ENCODE results near the gene MED26. TPM values are rescaled to one million over a fixed set of nuclear protein-coding genes. Genes with fewer than 3 reads are reported as not detected.

Gene MED26
- total RNA-seq, 1 experiment from 2014 or later = 11.4 TPM

GRCh38 chr19:16562608-16563025 lies 65.4 kb downstream of the MED26 start:
- Mint-ChIP-seq H3K27me3 (ENCODE audit: low read depth) (no peaks in the 10 kb centered on the region), H3K9me3 (no peaks in the 10 kb centered on the region), H3K4me3 (no peak overlapping the region), H3K4me1 (no peaks in the 10 kb centered on the region), H3K36me3 (ENCODE audit: insufficient read depth in 1 of 3, low read depth in 3 of 3) (peaks cover 22 to 76% (median 65%) of the 10 kb centered on the region in 3 experiments; a peak in 6 of 7 replicates), H3K27ac (no peak overlapping the region)
- H2BK120ac ChIP-seq (ENCODE audit: low read depth, low read length, poor library complexity, severe bottlenecking) = no peak overlapping the region
- H3K79me2 ChIP-seq (ENCODE audit: insufficient read depth, low read length) = no peaks in the 10 kb centered on the region
- H3K9ac ChIP-seq (ENCODE audit: extremely low read depth, insufficient read length, low read length) = no peak overlapping the region
- no peaks in the 10 kb centered on the region for H3K4me1 ChIP-seq (ENCODE audit: insufficient read depth, low read length)
- DNase-seq = no peak
- no peak overlapping the region for H4K5ac ChIP-seq (ENCODE audit: insufficient read length, low read depth, low read length)
- no peak overlapping the region for H3T11ph ChIP-seq (ENCODE audit: low read length)
- H3K4me2 ChIP-seq (ENCODE audit: insufficient read depth, insufficient read length, low read length) = no peak overlapping the region
- H3K14ac ChIP-seq (ENCODE audit: insufficient read depth, low read length) = no peak overlapping the region
- no peaks in the 10 kb centered on the region for H3K27me3 ChIP-seq (ENCODE audit: insufficient read depth, low read length)
- H3K9me3 ChIP-seq (ENCODE audit: control insufficient read depth, low read depth, low read length) = no peaks in the 10 kb centered on the region
- no peak overlapping the region for H3K56ac ChIP-seq (ENCODE audit: insufficient read length, low read depth, low read length)
- H2BK15ac ChIP-seq (ENCODE audit: low read depth, low read length) = no peak overlapping the region
- TF ChIP-seq, protein P1, sequence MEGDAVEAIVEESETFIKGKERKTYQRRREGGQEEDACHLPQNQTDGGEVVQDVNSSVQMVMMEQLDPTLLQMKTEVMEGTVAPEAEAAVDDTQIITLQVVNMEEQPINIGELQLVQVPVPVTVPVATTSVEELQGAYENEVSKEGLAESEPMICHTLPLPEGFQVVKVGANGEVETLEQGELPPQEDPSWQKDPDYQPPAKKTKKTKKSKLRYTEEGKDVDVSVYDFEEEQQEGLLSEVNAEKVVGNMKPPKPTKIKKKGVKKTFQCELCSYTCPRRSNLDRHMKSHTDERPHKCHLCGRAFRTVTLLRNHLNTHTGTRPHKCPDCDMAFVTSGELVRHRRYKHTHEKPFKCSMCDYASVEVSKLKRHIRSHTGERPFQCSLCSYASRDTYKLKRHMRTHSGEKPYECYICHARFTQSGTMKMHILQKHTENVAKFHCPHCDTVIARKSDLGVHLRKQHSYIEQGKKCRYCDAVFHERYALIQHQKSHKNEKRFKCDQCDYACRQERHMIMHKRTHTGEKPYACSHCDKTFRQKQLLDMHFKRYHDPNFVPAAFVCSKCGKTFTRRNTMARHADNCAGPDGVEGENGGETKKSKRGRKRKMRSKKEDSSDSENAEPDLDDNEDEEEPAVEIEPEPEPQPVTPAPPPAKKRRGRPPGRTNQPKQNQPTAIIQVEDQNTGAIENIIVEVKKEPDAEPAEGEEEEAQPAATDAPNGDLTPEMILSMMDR (conservative IDR thresholded peaks at IDR 0.05) = no peak
- no peak overlapping the region for H3K27ac ChIP-seq (ENCODE audit: insufficient read length, low read depth, low read length)
- no CpG with 5 or more reads among the region's 6 CpGs for WGBS (ENCODE audit: extremely low coverage, insufficient read length, low lambda C conversion rate)
- no peaks in the 10 kb centered on the region for H4K20me1 ChIP-seq (ENCODE audit: control insufficient read depth, insufficient read depth, insufficient read length)
- H3K4ac ChIP-seq (ENCODE audit: low read depth, low read length) = no peak overlapping the region
- no peak overlapping the region for H2AK5ac ChIP-seq (ENCODE audit: insufficient read length, low read length)
- no peak overlapping the region for H4K8ac ChIP-seq (replicated peaks; ENCODE audit: insufficient read length, low read depth, low read length)
- no peak overlapping the region for H3K23ac ChIP-seq (ENCODE audit: insufficient read length, low read depth, low read length)
- no peak overlapping the region for H2BK12ac ChIP-seq (ENCODE audit: insufficient read length, low read depth, low read length)
- H2BK5ac ChIP-seq (ENCODE audit: insufficient read length, low read length) = no peak overlapping the region
- H3K23me2 ChIP-seq (ENCODE audit: insufficient read length, low read depth, low read length, poor library complexity, severe bottlenecking) = no peaks in the 10 kb centered on the region
- H4K91ac ChIP-seq (ENCODE audit: insufficient read length, low read depth, low read length) = no peak overlapping the region
- H3K18ac ChIP-seq (ENCODE audit: insufficient read length, low read depth, low read length) = no peak overlapping the region
- H2AFZ ChIP-seq (ENCODE audit: low read length) = no peak overlapping the region
- H3K79me1 ChIP-seq (ENCODE audit: insufficient read depth, low read depth, low read length, poor library complexity, severe bottlenecking) = no peaks in the 10 kb centered on the region
- no peak overlapping the region for H2BK20ac ChIP-seq (ENCODE audit: low read depth, low read length, poor library complexity, severe bottlenecking)
